Activated T-helper 1 cell treated with anti-CD3 and anti-CD28 coated beads, Interleukin-12 subunit alpha, Interleukin-12 subunit beta, Interleukin-2, Interleukin-4 antibody, amounts not matched to agents 30 ng/mL and 10 ng/mL and 1 ng/mL, durations not matched to agents 14 hours and 24 hours and 36 hours (primary cell): Measurements from ENCODE around the gene UBE2J2. TPM values are rescaled to one million over a fixed set of nuclear protein-coding genes. Genes with fewer than 3 reads are reported as not detected.

Source experiments
- DNase-seq: peaks from one replicate; pipeline ENCODE4 v3.0.0; 2021; ENCODE audit warnings: low spot score
- H3K27ac Mint-ChIP-seq: one replicate; pipeline ENCODE4 v1.8.0; 2021; ENCODE audit warnings: mild to moderate bottlenecking, mixed read lengths
- H3K27me3 Mint-ChIP-seq: one replicate; pipeline ENCODE4 v1.8.0; 2022; ENCODE audit warnings: mild to moderate bottlenecking, moderate library complexity, mixed read lengths; ENCODE audit not compliant: insufficient read depth
- H3K36me3 Mint-ChIP-seq: one replicate; pipeline ENCODE4 v1.8.0; 2021; ENCODE audit warnings: low read depth, mixed read lengths
- H3K4me1 Mint-ChIP-seq: one replicate; pipeline ENCODE4 v1.8.0; 2021; ENCODE audit warnings: low read depth, mixed read lengths
- H3K4me3 Mint-ChIP-seq: one replicate; pipeline ENCODE4 v1.8.0; 2021; ENCODE audit warnings: mild to moderate bottlenecking, moderate library complexity, mixed read lengths
- H3K9me3 Mint-ChIP-seq: one replicate; pipeline ENCODE4 v1.8.0; 2021; ENCODE audit warnings: mixed read lengths
- intact Hi-C: fragments of 100-400 bp; cut with micrococcal nuclease; formaldehyde crosslinking; loops from one replicate; pipeline ENCODE4 v1.15.1; 2024
- total RNA-seq: library from RNA; stranded (reverse); gene quantifications from 2 replicates; pipeline ENCODE4 v1.2.3, GENCODE V29; 2022

UBE2J2 gene
- total RNA-seq, 1 donor from 2014 or later, result 99.5 TPM

DNA sequence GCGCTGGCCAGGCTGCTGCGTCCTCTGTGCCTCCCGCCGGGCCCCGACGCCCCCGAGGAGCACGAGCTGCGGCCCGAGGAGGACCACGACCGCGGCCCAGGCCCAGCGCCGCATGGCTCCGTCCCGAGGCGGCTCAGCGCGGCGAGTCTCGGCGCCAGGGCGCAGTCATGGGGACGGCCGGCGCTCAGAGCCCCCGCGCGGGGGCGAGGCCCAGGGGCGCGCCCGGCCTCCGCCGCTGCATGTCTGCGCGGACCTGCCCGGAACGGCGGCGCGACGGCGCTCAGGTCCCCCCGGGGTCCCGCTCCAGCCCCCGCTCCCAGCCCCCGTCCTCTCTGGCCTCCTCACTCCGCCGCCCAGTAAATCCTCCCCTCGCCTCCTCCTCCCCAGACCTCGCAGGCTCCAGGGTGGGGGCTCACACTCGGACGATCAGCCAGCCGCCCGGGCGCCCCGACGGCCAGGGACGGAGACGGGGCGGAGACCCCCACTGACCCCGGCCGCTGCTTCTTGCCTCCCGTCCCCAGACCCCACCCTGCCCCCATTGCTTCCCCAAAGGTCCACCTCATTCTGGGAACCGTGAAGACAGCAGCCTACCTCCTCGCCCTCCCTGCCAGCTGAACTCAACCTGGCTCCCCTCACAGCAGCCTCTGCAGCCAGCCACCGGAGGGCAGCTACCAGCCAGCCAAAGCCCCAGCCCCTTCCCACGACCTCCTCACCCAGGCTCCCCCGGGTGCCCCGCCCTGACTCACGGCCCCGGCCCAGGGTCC, 26.9 kb downstream of the UBE2J2 start, which contains the start of gene C1QTNF12:
Gene C1QTNF12, minus strand, starts transcription at position 146 of the 764 bp plus-strand sequence. Its CDS starts 32 bp downstream, at position 114.
- Mint-ChIP-seq H3K9me3 (no peaks in the 10 kb centered on the region), H3K27me3 (no peaks in the 10 kb centered on the region), H3K27ac (no peak within 1 kb of the TSS), H3K4me3 (no peak within 1 kb of the TSS), H3K4me1 (peaks cover 14% of the 10 kb centered on the region), H3K36me3 (peaks cover 3% of the 10 kb centered on the region)
- DNase-seq, result no peak
- intact Hi-C loops, result no loop called here

DNA sequence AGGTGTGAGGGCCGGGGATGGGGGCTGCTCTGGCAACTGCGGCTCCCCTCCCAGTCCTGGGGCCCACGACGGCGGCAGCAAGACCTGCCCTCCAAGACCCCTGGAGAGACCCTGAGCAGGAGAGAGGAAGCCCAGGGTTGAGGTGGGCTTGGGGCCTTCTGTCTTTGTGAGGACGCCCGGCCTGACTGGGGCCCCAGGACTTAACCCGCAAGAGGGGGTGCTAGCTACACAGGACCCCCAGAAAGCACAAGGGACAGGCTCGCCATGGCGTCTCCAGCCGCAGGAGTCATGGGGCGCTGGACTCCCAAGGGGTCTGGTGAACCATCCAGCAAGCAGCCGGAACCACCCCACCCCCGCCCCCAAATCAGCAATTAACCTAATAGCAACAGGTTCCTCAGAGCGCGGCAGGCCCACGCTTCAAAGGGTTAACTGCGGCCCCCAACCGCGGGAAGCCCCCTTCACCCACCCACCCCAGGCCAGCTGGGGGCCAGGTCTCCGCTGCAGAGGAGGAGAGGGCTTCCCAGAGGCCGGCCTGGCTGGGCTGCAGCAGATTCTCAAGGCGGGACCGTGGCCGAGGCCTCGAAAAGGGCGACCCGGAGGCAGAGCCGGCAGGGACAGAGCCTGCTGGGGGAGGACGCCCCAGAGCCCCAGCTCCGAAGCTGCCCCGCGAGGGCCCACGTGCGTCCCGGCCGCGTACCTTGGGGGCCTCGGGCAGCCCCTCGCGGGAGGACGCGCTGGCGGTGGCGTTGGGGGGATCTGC, 27.7 kb downstream of the UBE2J2 start:
- Mint-ChIP-seq H3K27ac (no peak overlapping the region), H3K36me3 (peaks cover 2% of the 10 kb centered on the region), H3K4me3 (no peak overlapping the region), H3K4me1 (peaks cover 11% of the 10 kb centered on the region), H3K27me3 (no peaks in the 10 kb centered on the region), H3K9me3 (no peaks in the 10 kb centered on the region)
- intact Hi-C loops, result no loop called here
- DNase-seq, result no peak

DNA sequence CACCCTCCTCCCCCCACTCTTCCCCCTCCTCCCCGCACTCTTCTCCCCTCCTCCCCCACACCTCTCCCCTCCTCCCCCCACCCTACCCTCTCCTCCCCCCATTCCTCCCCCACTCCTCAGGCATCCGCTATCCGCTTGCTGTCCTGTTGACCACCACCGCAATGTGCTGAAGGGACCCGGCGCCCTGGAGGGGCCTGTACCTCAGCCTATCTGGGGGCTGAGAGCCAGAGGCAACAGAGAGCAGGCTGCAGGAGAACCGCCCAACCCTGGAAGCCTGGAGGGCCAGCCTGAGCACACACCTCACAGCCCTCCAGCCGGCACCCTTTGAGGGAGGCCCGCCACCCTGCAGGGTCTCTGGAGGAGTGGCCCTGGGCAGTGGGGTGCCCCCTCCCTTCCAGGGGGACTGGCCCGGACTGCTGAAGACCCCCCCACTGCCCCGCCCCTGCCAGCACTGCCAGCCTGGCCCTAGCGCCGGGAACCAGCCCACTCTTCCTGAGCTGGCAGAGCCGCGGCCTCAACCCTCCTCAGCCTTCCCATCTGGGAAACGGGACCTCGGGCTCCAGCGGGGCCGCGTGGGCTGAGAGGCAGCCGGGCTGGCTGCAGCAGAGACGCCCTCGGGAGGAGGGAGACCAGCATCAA, 28.4 kb downstream of the UBE2J2 start:
- intact Hi-C loops, result no loop called here
- Mint-ChIP-seq H3K27ac (no peak overlapping the region), H3K4me3 (no peak overlapping the region), H3K27me3 (no peaks in the 10 kb centered on the region), H3K9me3 (no peaks in the 10 kb centered on the region), H3K36me3 (no peaks in the 10 kb centered on the region), H3K4me1 (peaks cover 8% of the 10 kb centered on the region)
- no peak for DNase-seq

DNA sequence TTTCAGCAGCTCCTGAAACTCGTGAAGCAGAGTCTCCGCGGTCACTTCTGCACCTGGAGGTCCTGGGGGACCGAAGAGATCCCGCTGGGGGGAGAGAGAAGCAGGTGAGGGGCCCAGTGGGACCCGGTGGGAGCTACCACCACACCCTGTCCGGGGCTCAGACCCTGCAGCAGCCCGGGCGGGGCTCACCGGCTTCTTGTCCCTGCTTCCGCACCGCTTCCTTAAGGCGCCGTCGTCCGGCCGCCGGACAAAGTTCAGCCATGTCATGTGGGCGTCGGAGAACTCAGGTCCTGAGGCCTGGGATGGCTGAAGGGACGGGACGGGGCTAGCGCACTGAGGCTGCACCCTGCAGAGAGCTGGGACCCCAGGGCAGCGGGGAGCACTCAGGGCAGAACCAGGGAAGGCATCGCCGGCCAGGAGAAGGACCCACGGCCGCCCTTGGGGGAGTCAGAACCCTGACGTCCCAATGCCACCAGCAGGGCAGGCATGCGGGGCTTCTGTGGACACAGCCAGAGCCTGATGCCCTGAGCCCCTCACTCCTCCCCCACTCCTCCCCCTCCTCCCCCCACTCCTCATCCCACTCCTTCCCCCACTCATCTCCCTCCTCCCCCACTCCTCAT, 29.4 kb downstream of the UBE2J2 start:
- Mint-ChIP-seq H3K36me3 (no peaks in the 10 kb centered on the region), H3K9me3 (no peaks in the 10 kb centered on the region), H3K4me1 (no peaks in the 10 kb centered on the region), H3K27ac (no peak overlapping the region), H3K4me3 (no peak overlapping the region), H3K27me3 (no peaks in the 10 kb centered on the region)
- DNase-seq, result no peak
- intact Hi-C loops, result no loop called here

DNA sequence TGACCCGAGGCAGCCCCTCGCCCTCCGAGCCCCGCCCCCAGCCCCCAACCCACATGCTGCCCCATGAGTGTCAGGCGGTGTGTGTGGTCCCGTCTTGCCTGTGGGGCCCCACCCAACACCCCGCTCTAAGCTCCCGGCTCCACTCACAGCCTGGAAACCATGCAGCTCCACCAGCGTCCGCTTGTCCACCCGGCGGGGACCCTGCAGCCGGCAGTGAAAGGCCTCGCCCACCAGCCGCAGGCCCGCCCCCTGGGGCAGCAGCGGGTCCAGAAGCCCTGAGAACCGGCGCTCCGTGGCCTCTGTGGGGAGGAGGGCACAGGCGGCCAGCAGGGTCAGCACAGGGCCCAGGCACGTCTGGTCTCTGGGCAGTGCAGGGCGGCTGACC, 29.9 kb downstream of the UBE2J2 start:
- intact Hi-C loops, result no loop called here
- no peaks in the 10 kb centered on the region for H3K36me3 Mint-ChIP-seq
- no peak for DNase-seq
- H3K4me1 Mint-ChIP-seq, result no peaks in the 10 kb centered on the region
- no peak overlapping the region for H3K27ac Mint-ChIP-seq
- no peaks in the 10 kb centered on the region for H3K27me3 Mint-ChIP-seq
- no peak overlapping the region for H3K4me3 Mint-ChIP-seq
- H3K9me3 Mint-ChIP-seq, result no peaks in the 10 kb centered on the region

DNA sequence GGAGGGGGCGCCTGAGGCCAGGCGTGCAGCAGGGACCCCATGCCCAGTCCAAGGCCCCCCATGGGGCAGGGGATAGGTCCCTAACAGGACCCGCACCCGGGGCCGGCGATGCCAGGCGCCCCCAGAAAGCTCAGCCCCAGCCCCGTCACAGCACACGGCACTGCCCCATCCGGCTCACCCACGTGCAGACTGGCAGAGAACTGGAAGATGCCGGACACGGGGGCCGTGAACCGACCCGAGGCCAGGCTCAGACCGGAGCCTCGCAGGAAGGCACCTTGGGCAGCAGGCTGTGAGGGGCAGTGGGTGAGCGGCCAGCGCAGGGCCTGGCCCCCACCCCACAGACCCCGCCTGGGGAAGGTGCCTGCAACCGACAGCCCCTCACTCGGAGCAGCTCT, 30.4 kb downstream of the UBE2J2 start:
- Mint-ChIP-seq H3K27me3 (no peaks in the 10 kb centered on the region), H3K4me1 (no peaks in the 10 kb centered on the region), H3K4me3 (no peak overlapping the region), H3K27ac (no peak overlapping the region), H3K36me3 (no peaks in the 10 kb centered on the region), H3K9me3 (no peaks in the 10 kb centered on the region)
- no peak for DNase-seq
- intact Hi-C loops, result no loop called here

DNA sequence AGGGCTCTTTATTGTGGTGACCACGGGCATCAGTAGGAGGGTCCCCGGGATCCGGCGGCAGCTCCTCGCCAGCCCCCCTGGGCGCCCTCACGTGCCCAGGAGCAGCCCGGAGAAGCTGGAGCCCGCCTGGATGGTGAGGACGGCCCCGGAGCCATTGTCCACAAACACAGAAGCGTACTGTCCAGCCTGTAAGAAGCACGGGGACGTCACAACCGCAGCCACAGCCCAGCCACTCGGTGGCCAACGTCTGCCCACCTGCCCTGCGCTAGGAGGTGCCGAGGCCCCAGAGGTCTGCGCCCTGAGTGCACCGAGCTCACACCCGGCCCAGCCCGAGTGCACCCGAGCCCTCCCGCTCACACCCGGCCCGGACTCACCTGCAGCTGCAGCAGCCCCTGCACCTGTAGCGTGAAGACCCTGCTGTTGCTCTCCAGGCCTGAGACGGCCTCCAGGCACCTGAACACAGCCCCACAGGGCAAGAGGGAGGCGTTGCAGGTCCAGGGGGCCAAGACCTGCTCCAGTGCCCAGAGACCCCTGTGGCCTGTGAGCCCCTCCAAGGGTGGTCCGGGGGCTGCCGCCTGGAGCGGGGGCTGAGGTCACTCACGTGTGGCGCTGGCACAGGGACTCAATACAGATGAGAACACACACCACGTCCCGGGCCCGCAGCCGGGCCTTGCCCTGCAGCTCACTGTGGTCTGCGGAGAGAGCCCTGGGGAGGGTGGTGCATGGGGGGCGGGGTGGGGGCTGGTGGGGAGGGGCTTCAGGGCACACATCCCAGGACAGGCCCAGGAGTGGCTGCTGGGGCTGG, 31.0 kb downstream of the UBE2J2 start:
- H3K4me1 Mint-ChIP-seq, result no peaks in the 10 kb centered on the region
- intact Hi-C loops, result no loop called here
- H3K9me3 Mint-ChIP-seq, result no peaks in the 10 kb centered on the region
- no peak for DNase-seq
- H3K36me3 Mint-ChIP-seq, result no peaks in the 10 kb centered on the region
- no peak overlapping the region for H3K27ac Mint-ChIP-seq
- H3K27me3 Mint-ChIP-seq, result no peaks in the 10 kb centered on the region
- no peak overlapping the region for H3K4me3 Mint-ChIP-seq

DNA sequence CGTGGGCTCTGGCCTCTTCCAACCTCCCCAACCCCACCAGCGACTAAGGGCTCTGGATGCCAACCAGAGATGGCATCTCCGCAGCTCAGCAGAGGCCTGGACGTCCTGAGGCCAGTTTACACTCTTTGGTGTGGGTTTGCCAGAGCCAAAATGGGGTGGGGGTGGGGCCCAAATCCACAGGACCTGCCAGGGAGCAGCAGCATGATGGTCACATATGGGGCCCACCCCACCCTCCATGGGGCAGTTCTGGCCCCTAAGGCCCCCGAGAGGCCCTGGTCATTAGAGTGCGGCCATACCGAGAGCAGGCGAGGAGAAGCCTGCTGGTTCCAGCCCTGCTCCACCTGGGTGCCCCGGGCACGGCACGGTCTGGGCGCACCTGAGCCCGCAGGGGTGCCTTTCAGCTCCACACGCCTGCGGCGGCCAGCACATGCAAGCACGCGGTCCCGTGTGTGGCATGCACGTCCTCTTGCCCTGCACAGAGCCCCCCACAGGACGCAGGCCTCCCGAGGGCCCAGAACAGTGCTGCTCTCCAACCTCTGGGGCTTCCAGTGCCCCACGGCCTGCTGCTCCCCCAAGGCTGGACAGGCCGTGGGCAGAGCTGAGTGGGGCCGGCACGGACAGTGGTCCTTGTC, 31.9 kb downstream of the UBE2J2 start:
- intact Hi-C loops, result no loop called here
- Mint-ChIP-seq H3K4me3 (no peak overlapping the region), H3K27ac (no peak overlapping the region), H3K4me1 (no peaks in the 10 kb centered on the region), H3K27me3 (no peaks in the 10 kb centered on the region), H3K36me3 (no peaks in the 10 kb centered on the region), H3K9me3 (no peaks in the 10 kb centered on the region)
- no peak for DNase-seq

DNA sequence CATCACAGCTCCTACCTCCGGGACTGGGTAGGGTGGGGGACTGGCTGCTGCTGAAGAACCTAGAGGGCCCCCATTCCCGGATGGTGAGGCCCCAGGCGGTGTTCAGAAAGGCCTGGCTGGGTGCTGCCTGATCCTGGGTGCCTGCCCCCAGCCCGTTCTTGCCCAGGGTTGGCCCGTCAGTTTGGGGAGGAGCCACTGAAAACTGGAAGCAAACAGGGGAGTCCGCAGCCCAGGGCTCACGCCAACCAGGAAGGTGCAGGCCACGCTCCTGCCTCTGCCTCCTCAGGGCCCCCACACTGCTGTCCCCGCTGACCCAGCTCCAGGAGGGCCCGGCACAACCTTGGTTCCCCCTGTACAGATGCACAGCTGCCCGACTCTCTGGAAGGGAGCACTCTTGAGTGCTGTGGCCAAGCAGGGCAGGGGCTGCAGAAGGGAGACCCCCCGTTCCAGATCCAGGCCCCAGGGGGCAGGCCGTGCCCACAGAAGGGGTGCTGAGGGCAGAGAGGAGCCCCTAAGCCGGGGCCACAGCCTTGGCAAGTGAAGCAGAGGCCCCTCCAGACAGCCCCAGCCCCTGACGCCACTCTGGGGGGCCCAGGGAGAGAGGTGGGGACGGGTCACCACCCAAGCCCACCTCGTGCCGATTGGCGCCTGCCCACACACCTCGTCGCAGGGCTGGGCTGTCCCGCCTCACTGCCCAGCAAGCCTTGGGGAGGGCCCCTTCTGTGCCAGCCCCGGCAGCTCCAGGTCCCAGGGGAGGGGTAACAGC, 32.6 kb downstream of the UBE2J2 start:
- intact Hi-C loops, result no loop called here
- Mint-ChIP-seq H3K4me1 (no peaks in the 10 kb centered on the region), H3K4me3 (no peak overlapping the region), H3K27me3 (no peaks in the 10 kb centered on the region), H3K9me3 (no peaks in the 10 kb centered on the region), H3K36me3 (no peaks in the 10 kb centered on the region), H3K27ac (no peak overlapping the region)
- DNase-seq, result no peak

DNA sequence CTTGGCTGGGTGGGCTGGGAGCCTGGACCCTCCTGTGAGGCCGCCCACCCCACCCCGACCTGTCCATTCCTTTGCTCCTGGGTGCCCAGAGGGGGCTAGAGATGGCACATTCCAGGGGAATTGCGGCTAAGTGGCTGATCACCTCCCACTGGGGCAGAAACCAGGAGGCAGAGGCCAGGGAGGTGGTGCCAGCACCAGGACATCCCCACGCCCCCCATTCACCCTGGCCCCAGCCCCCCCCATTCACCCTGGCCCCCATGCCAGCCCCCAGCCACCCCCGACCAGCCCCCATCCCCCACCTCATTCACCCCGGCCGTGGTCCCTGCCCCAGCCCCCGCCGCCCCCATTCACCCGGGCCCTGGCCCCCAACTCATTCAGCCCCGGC, 33.3 kb downstream of the UBE2J2 start:
- H3K27ac Mint-ChIP-seq, result no peak overlapping the region
- H3K36me3 Mint-ChIP-seq, result no peaks in the 10 kb centered on the region
- H3K4me1 Mint-ChIP-seq, result no peaks in the 10 kb centered on the region
- H3K9me3 Mint-ChIP-seq, result no peaks in the 10 kb centered on the region
- intact Hi-C loops, result no loop called here
- H3K27me3 Mint-ChIP-seq, result no peaks in the 10 kb centered on the region
- no peak overlapping the region for H3K4me3 Mint-ChIP-seq
- no peak for DNase-seq

DNA sequence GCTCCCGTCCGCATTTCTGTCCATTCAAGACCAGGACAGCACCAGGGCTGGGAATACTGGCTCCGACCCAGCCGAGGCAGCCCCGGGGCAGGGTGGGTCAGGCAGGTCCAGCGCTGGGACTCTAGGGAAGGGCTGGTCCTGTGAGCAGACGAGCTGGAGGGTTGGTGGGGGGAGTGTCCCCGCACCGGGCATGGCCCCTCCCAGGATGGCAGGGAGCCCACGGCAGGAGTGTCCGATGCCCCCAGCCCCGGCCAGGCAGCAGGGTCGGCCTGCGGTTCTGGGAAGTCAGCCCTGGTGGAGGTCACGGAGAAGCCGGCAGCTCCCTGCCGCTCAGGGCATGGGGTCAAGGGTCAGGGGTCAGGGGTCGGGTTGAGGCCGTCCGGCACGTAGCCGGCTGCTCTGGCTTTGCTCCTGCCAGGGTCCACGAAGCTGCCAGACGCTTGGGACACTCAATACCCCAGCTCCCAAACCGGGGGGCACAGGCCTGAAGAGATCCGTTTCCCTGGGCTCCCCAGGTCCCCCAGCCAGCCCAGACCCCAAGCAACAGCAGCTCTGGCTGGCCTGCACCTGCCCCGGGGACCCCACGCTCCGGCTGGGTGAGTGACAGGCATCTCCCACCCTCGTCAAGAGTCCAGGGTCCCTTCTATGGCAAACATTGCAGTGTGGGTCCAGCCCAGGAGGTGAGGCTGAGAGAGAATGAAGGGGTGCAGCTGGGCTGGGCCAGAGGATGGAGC, 33.9 kb downstream of the UBE2J2 start:
- DNase-seq, result no peak
- Mint-ChIP-seq H3K4me1 (no peaks in the 10 kb centered on the region), H3K9me3 (no peaks in the 10 kb centered on the region), H3K4me3 (no peak overlapping the region), H3K36me3 (no peaks in the 10 kb centered on the region), H3K27ac (no peak overlapping the region), H3K27me3 (no peaks in the 10 kb centered on the region)
- intact Hi-C loops, result no loop called here
